Fibroblast of peridontal ligament (primary cell): ENCODE results near the gene CCT7.
A peak's percentile ranks its signal among the peaks of the same experiment; 100 is the strongest.

Experiments
- DNase-seq: peaks from one replicate; pipeline ENCODE4 v3.0.0-alpha.2; 2010; ENCODE audit errors: extremely low read depth

CCT7 gene

DNA sequence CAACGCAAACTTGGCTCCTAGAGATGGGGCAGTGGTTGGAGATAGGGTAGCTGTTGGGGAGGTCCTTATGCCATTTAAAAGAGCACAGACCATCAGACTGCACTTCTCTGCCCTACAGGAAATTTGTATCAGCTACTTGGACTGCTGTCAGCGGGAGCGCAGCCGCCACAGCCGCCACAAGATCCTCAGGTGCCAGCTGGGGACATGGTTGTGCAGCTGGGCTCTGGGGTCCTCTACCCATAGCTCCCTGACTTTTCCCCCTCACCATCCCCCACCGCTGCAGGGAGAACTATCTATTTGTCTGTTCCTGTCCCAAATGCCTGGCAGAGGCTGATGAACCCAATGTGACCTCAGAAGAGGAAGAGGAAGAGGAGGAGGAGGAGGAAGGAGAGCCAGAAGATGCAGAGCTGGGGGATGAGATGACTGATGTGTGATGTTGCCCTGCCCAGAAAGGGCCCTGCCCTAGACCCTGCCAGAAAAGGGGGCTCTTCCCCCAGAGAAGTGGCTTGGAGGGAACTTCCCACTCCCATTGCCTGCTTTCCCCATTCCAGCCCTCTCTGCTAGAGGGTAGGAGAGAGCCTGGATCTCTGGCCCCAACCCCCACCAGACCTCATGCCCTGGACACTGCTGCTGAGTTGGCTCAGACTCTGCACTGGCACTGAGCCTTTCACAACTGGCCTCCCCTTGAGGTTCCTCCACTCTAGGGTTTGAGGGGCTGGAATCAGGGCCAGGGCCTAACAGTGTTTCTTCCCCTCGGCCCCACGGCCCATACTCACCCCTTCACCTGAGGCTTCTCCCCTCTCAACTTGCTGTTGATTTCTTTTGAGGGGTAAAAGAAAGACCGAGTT is 8.4 kb upstream of the CCT7 start:
- no peak for DNase-seq

DNA sequence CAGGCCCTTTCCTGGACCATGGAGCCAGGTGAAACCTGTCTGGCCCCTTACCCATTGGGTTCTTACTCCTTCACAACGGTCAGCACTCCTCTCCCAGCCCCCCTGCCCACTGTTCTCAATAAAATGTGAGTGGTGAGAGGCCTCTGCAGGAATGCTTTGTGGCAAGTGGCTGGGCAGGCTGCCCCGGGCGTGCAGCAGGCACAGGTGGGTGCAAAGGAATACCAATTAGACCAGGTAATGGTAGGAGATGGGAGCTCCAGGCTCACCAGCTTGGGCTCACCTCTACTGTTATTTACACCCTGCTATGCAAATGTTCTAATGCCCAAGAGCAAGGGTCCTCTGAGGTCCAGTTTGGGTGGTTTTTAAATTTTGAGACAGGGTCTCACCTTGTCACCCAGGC is 7.0 kb upstream of the CCT7 start:
- DNase-seq, result no peak

DNA sequence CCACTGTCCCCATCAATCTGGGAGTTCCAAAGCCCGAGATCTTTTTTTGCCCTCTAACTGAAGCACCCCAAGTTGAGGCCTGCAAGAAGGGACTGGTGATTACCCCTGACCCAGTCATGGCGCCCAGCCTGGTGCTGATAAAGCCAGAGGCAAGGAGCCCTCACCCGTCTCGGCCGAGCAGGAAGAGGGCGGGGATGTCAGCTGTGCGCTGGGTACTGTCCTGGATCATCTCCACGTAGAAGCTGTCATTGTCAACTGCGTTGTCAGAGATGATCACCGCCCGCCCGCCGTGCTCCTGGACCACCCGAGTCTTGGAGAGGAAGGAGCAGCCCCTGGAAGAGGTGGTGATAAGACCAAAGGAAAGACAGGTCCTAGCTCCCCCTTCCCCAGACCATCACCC is 5.5 kb upstream of the CCT7 start:
- no peak for DNase-seq

DNA sequence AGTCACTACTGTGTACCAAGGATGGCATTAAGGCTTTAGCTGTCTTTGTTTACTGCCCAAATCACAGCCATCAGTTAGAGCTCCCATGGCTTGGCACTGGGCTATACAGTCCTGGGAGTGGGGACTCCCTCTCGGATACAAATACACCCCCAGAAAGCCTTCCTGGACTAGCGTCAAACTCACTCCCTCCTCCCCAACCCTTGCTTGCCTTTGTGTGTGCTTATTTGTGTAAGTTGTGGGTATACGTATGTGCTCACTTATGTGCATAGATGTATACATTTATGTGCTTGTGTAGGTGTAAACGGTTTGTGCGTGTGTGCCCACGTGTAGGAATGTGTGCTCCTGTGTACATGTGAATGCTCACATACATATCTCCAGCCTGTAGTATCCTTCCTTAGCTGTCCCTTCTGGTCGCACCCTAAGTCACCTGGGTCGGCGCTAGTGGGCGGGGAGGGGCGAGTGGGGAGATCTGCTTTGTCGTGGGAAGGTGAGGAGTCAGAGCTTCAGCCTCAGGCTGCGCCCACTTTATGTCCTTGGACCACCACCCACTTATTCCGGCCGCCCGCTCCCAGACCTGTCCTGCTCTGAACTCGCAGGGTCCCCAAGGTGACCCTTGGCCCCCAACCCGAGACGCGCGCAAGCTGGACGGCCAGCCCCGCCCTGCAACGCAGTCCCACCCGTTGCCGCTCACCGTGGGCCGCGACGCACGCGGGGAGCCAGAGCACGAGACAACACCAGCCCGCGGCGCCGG is 1.5 kb upstream of the CCT7 start:
- no peak for DNase-seq

DNA sequence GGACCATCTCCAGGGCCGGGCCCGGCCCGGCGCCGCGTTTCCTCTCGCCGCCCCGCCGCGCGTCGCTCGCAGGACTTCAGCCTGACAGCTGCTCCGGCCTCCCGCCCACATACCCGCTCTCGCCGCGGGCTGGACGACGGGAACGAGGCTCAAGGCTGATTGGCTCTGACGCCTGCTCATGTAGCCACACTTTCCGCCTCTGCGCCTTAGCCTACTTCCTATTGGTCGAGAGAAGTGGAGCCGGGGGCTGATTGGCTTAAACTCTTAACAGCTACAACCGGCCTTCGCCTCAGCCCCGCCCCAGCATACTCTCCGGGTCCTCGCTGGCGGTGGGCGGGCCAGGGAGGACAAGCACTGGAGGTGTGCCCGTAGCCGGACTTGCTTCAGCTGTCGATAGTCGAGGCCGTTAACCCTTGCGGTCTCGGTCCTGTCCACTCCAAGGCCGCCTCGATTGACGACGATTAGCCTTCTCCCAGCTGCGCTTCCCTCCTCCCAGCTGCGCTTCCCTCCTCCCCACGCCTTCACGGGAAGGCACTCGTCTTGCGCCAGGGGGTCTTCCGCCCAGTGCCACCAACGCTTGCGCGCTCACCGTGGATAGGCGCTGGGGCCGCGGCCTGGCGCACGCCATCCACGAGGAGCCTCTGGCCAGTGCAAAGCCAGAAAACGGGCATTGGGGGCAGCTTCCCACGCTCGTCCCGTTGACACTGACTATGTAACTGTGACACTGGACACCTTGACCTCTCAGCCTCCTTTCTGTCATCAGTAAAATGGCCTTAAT is 765 bp upstream of the CCT7 start, which contains the start of gene PRADC1:
PRADC1 (minus strand) TSS at position 86 of the 778 bp plus-strand sequence; CDS start at position 7, 79 bp downstream.
- DNase-seq, result peak; percentile 100

DNA sequence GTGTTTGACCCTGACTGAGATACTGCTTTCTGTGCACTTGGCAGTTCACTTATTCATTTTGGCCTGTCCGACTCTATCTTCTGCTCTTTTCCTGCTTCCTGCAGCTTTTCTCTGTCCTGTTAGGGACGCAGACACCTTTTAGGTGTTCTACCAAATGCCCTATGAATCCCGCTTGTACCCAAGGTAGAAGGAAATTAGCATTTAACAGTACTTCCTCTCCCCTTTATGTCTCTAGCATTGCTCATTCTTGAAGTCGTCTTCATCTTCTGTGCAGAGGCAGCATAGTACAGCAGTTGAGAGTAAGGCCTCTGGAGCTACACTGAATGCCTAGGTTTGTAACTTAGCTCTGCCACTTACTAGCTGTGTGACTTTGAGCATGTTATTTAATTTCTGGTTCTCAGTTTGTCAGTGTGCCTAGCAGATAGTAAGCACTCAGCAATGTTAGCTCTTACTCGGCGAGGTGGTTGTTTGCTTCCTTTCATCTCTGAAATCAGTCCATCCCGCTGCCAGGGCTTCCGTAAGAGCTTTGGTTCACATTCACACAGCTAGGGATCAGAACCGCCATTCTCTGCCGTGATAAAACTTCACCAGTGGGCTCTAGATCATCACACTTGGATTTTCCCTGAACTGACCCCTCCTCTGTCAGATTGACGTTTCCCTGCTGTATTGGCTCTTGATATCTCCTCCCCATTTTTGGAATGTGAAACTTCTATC is 1.4 kb downstream of the CCT7 start:
- DNase-seq, result no peak

DNA sequence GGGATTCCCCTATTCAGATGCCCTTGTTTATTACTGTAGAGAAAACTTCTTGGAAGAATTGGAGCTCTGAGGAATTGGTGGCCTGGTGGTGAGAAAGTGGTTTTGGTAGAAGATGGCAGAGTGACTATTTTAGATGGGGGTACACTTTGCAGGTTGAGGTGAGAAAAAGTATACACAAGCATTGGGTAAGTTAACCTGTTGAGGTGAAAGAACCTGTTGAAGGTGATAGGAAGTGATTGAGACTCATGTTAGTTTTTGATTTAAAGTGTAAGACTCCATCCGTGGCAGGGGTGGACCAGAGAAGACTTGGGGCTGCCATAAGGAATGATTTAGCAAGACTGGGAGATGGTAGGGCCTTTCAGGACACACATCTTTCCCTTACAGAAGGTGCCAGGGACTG is 3.1 kb downstream of the CCT7 start:
- DNase-seq, result no peak

DNA sequence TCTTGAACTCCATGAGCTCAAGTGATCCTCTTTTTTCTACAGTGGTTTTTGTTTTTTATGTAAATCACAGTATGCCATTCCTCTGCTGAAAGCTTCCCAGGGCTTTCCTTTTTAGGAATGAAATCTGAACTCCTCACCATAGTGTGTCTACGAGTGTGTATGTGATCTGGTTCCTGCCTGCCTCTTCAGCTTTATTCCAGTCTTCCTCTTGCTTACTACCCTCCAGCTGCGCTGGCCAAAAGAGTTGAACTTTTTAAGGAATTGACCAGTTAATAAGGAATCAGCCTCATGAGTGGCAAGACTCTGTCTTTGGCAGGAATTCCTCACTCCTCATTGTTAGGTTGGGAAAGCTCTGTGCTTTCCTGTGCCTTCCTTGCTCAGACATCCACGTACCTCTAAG is 4.0 kb downstream of the CCT7 start:
- no peak for DNase-seq

DNA sequence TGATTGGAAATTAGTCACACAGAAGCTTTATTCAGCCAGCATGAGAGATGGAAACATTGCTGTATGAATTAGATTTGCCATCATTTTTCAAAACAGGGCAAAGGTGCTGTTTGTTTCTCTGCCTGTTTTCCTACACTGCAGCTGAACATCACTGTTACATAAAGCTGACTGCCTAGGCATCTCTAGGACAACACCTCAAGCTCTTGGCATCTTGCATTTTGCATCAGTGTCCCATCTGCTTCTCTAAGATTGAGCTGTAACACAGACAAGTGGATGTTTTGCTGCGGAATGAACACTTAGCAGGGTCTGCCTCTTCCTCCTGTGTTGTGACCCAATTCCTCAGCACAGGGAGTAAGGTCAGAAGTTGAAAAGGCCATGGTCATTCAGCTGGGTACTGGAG is 4.9 kb downstream of the CCT7 start:
- DNase-seq, result no peak

DNA sequence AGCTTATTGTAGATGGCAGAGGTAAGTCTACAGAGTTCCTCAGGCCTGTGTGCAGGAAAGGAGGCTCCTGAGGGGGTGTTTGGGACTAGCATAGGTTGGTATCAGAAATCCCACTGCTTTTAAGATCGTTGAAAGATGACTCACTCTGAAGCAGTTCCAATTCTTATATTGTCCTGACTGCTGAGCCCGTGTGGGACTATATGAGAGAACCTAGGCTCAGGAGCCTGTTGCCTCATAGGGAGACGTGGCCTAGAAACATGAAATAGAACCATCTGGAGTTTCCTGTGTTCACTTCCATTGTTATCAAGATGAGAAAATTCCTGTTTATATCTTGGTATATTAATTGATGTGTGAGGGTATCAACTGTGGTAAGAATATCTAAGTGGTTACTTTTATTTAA is 5.7 kb downstream of the CCT7 start:
- DNase-seq, result peak; percentile 47

DNA sequence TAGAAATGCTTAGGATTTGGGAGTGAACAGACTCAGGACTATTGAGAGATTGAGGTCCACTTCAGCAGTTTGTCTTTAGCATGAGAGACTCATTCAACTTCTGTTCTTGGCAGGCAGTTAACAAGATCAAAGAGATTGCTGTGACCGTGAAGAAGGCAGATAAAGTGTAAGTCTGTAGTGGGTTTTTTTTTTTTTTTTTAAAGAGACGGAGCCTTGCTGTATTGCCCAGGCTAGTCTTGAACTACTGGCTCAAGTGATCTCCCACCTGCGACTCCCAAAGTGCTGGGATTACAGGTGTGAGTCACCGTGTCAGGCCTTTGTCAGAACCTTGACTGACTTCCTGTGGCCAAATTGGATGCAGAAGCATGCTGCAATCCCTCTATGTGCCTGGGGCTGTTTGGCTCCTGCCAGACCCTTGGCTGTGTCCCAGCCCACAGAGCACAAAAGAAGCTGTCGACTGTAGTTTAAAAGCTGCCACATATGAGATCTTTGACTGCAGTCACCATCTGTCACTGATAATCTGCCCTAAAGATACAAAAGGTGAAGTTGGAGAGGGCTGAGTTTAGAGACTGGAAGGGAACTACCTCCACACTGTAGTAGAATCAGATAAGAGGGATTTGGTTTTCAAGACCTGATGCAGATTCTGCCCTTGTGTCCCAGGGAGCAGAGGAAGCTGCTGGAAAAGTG is 9.9 kb downstream of the CCT7 start:
- peak; percentile 47 for DNase-seq

DNA sequence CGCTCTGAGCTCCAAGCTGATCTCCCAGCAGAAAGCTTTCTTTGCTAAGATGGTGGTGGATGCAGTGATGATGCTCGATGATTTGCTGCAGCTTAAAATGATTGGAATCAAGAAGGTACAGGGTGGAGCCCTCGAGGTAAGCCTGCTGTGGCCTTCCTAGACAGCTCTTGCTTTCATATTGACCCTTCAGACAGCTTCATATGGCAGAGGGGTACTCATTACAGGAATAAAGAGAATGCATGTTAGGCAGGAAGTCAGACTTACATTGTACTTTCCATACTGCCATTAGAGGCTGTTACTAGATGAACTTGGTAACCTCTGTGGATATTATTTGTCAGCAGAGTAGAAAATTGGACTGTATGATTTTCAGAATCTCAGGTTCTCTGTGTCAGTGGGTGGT is 10.5 kb downstream of the CCT7 start:
- no peak for DNase-seq

DNA sequence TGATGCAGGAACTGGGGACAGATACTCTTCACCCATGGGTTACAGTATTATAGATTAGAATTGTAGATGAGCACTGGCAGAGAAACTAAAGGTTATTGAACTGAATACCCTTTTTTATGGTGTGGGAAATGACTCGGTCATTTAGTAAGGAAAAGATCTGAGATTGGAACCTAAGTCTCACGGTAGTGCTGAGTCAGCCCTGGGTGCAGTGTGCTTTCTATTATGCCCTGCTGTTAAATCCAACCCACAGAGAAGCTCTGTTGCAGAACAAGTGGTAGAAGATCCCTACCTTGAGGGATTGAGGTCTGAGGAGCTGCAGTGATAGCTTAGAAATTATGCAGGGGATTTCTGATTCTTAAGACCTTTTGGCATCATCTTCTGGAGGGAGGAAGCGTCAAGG is 12.7 kb downstream of the CCT7 start:
- no peak for DNase-seq

DNA sequence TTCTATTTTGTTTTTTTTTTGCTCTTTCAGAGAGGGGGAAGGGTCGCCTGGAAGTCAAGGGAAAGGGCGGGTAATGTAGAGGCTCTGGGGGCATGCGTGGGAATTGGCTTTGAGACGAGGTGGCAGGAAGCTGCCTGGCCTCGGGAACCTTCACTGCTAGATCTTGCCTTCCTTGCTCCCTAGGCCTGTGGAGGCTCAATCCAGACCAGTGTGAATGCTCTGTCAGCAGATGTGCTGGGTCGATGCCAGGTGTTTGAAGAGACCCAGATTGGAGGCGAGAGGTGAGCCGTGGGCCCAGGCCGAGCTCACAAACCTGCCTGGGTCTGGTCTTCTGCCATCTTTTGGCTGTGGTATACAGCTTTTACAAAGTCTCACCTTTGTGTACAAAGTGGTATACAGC is 15.5 kb downstream of the CCT7 start:
- no peak for DNase-seq

DNA sequence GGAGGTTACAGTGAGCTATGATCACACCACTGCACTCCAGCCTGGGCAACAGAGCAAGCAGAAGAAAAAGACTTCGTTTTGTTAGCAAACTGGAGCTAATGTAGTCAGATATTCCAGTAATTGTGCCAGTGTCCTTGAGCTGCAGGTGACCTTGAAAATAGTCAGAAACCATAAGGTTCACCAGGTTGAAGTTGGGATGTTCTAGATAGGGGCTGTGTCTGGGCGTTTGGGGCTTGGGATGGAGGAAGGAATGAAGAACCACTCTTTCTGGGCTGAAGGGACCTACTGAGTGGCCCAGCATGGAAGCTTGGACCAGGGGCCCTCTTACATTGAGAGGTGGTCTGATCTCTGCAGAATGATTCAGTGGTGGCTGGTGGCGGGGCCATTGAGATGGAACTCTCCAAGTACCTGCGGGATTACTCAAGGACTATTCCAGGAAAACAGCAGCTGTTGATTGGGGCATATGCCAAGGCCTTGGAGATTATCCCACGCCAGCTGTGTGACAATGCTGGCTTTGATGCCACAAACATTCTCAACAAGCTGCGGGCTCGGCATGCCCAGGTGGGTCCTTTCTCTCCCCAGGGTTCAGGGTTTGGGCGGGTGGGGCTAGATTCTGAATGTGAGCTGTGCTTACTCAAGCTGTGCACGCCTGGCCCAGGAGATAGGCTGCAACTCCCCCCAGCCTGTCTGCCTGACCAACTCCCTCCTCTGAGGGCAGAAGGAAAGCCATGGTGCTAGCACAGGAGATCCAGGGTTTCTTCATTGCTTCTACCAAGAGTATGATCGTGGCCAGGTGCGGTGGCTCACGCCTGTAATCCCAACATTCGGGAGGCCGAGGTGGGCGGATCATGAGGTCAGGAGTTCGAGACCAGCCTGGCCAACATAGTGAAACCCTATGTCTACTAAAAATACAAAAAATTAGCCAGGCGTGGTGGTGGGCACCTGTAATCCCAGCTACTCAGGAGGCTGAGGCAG is 17.1 kb downstream of the CCT7 start:
- no peak for DNase-seq

DNA sequence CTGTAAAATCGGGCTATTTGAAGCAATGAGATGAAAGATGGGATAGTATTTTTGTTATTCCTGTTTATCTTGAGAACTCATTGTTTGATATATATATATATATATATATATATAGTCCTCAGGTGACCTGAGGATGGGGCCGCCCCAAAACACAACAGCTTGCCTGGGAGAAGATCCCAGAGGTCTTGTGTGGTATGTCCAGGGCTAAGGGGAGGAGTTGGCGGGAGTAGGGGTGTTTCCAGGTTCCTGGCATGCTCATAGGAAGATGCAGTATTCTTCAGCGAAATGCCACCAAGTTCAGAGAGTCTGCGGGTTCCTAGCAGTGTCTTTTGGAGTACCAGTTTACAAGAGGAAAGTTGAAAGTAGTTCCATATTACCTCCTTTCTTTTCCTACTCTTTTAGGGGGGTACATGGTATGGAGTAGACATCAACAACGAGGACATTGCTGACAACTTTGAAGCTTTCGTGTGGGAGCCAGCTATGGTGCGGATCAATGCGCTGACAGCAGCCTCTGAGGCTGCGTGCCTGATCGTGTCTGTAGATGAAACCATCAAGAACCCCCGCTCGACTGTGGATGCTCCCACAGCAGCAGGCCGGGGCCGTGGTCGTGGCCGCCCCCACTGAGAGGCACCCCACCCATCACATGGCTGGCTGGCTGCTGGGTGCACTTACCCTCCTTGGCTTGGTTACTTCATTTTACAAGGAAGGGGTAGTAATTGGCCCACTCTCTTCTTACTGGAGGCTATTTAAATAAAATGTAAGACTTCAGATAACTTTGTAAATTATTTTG is 18.3 kb downstream of the CCT7 start:
- no peak for DNase-seq

DNA sequence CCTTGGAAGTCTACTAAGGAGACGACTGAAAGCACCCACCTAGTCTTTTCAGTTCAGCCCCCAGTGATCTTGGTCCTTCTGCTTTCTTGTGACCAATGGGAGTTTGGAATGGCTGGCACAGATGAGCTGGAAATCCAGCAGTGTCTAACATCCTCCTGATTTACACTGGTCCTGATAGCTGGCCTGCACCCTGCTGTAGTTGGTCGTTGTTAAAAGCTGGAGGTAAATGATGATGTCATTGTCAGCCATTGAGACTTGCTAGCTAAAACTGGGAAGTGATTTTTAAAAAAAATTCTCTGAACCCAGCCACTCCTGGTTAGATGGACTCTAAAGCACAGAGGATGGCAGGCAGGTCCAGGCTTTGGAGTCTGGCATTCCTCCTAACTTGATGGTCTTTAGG is 19.3 kb downstream of the CCT7 start:
- DNase-seq, result no peak

DNA sequence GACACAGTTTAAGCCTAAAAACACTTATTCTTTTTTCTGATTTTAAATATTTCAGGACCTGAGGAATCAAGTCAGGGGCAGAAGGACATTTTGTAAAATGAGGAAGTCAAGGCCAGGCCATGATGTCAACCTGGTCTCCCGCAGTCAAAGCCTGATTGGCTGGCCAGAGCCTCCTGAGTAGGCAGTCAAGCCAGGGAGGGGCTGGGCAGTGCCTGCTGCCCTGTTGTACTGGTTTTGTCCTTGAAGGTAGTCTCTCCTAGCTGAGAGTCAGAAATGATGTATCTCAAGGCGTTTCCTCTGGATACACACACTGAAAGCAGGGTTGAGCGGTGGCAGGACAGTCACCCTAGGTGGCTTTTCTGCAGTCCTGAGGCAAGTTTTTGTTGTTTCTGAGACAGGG is 19.8 kb downstream of the CCT7 start:
- DNase-seq, result no peak

DNA sequence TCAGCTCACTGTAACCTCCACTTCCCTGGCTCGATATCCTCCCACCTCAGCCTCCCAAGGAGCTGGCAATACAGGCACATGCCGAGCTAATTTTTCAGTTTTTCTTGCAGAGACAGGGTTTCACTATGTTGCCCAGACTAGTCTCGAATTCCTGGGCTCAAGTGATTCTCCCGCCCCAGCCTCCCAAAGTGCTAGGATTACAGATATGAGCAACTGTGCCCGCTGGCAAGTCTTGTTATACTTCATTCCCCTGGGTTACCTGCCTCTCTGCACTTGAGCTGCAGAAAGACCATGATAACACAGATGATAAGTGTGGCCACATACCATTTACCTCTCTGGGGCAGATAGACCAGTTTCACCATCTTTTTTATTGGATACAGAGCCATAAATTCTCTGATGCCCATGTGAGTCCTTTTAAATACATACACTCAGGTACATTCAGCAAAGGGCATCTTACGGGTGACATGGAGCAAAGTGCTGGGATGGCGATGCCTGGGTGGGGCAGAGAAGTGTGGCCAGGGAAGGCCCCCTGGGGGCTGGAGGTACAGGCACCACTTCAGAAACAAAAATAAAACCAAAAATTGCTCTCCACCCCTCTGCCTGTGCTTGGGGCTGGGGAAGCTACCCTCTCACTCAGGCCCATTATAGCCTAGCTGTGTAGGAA is 20.4 kb downstream of the CCT7 start:
- DNase-seq, result no peak
